Central memory CD8-positive, alpha-beta T cell (primary cell): Measurements from ENCODE around the gene MYBPC2.
A peak's percentile ranks its signal among the peaks of the same experiment; 100 is the strongest.

Source experiments
- ATAC-seq: fragments of 150-1000 bp; cut with Tn5 transposase; replicated peaks from 2 replicates; pipeline ENCODE4 v1.10.0; 2022; ENCODE audit warnings: mild to moderate bottlenecking, moderate FRiP score, moderate number of reproducible peaks; ENCODE audit not compliant: poor library complexity, severe bottlenecking; ENCODE audit errors: extremely low read depth
- DNase-seq, 2 donors: peaks; one replicate each; pipeline ENCODE4 v3.0.0; 2021; ENCODE audit warnings: low spot score in 2 of 2
- H3K27ac Mint-ChIP-seq: one replicate; pipeline ENCODE4 v1.8.0; 2022; ENCODE audit warnings: low read depth, mild to moderate bottlenecking, moderate library complexity, mixed read lengths
- H3K27me3 Mint-ChIP-seq: one replicate; pipeline ENCODE4 v1.8.0; 2022; ENCODE audit warnings: mixed read lengths
- H3K36me3 Mint-ChIP-seq: one replicate; pipeline ENCODE4 v1.8.0; 2022; ENCODE audit warnings: mild to moderate bottlenecking, moderate library complexity, mixed read lengths; ENCODE audit not compliant: insufficient read depth
- H3K4me1 Mint-ChIP-seq: one replicate; pipeline ENCODE4 v1.8.0; 2022; ENCODE audit warnings: mixed read lengths
- H3K4me3 Mint-ChIP-seq: one replicate; pipeline ENCODE4 v1.8.0; 2022; ENCODE audit warnings: mild to moderate bottlenecking, moderate library complexity, mixed read lengths
- H3K9me3 Mint-ChIP-seq: one replicate; pipeline ENCODE4 v1.8.0; 2022; ENCODE audit warnings: mixed read lengths

The MYBPC2 gene

GRCh38 chr19:50398675-50399367 lies 33.9 kb upstream of the MYBPC2 start:
- H3K27me3 Mint-ChIP-seq: no peaks in the 10 kb centered on the region
- no peak overlapping the region for H3K4me3 Mint-ChIP-seq
- H3K4me1 Mint-ChIP-seq: no peaks in the 10 kb centered on the region
- no peaks in the 10 kb centered on the region for H3K9me3 Mint-ChIP-seq
- DNase-seq (no peak), ATAC-seq (no peak)
- H3K27ac Mint-ChIP-seq: no peak overlapping the region
- H3K36me3 Mint-ChIP-seq: peaks cover 11% of the 10 kb centered on the region

- H3K4me1 Mint-ChIP-seq: no peaks in the 10 kb centered on the region
- no peaks in the 10 kb centered on the region for H3K27me3 Mint-ChIP-seq
- no peak overlapping the region for H3K27ac Mint-ChIP-seq
- H3K36me3 Mint-ChIP-seq: peaks cover 12% of the 10 kb centered on the region
- H3K9me3 Mint-ChIP-seq: no peaks in the 10 kb centered on the region
- DNase-seq (no peak), ATAC-seq (no peak)
- H3K4me3 Mint-ChIP-seq: no peak overlapping the region
These were observed 33.3 kb upstream of the MYBPC2 start for GRCh38 chr19:50399368-50399745.

- Mint-ChIP-seq H3K4me3 (no peak overlapping the region), H3K36me3 (peaks cover 13% of the 10 kb centered on the region), H3K27ac (no peak overlapping the region), H3K4me1 (no peaks in the 10 kb centered on the region), H3K27me3 (no peaks in the 10 kb centered on the region), H3K9me3 (no peaks in the 10 kb centered on the region)
- DNase-seq: no peak
- no peak for ATAC-seq
These were observed 30.9 kb upstream of the MYBPC2 start for GRCh38 chr19:50401605-50402450.

GRCh38 chr19:50402544-50403301 lies 30.0 kb upstream of the MYBPC2 start:
- ATAC-seq (no peak), DNase-seq (no peak)
- H3K4me1 Mint-ChIP-seq: no peaks in the 10 kb centered on the region
- H3K9me3 Mint-ChIP-seq: no peaks in the 10 kb centered on the region
- no peak overlapping the region for H3K27ac Mint-ChIP-seq
- H3K36me3 Mint-ChIP-seq: peaks cover 13% of the 10 kb centered on the region
- H3K4me3 Mint-ChIP-seq: no peak overlapping the region
- H3K27me3 Mint-ChIP-seq: no peaks in the 10 kb centered on the region

GRCh38 chr19:50406156-50406820 lies 26.4 kb upstream of the MYBPC2 start:
- Mint-ChIP-seq H3K4me3 (no peak overlapping the region), H3K27ac (no peak overlapping the region), H3K27me3 (no peaks in the 10 kb centered on the region), H3K36me3 (peaks cover 8% of the 10 kb centered on the region), H3K4me1 (no peaks in the 10 kb centered on the region), H3K9me3 (no peaks in the 10 kb centered on the region)
- DNase-seq (no peak), ATAC-seq (no peak)

- ATAC-seq (no peak), DNase-seq (no peak)
- Mint-ChIP-seq H3K27me3 (no peaks in the 10 kb centered on the region), H3K4me3 (no peak overlapping the region), H3K36me3 (peaks cover 9% of the 10 kb centered on the region), H3K27ac (no peak overlapping the region), H3K9me3 (no peaks in the 10 kb centered on the region), H3K4me1 (no peaks in the 10 kb centered on the region)
These were observed 25.9 kb upstream of the MYBPC2 start for GRCh38 chr19:50406829-50407228.

- no peaks in the 10 kb centered on the region for H3K27me3 Mint-ChIP-seq
- no peak for DNase-seq
- H3K9me3 Mint-ChIP-seq: no peaks in the 10 kb centered on the region
- H3K36me3 Mint-ChIP-seq: peaks cover 5% of the 10 kb centered on the region
- H3K4me3 Mint-ChIP-seq: no peak overlapping the region
- H3K4me1 Mint-ChIP-seq: no peaks in the 10 kb centered on the region
- no peak overlapping the region for H3K27ac Mint-ChIP-seq
- no peak for ATAC-seq
These were observed 23.3 kb upstream of the MYBPC2 start for GRCh38 chr19:50409347-50409746.

- DNase-seq: no peak
- Mint-ChIP-seq H3K36me3 (peaks cover 5% of the 10 kb centered on the region), H3K4me1 (no peaks in the 10 kb centered on the region), H3K27ac (no peak overlapping the region), H3K9me3 (no peaks in the 10 kb centered on the region), H3K27me3 (no peaks in the 10 kb centered on the region), H3K4me3 (no peak overlapping the region)
- no peak for ATAC-seq
These were observed 22.6 kb upstream of the MYBPC2 start for GRCh38 chr19:50410109-50410508.

GRCh38 chr19:50412419-50412818 lies 20.3 kb upstream of the MYBPC2 start:
- Mint-ChIP-seq H3K36me3 (peaks cover 2% of the 10 kb centered on the region), H3K9me3 (no peaks in the 10 kb centered on the region), H3K27ac (no peak overlapping the region), H3K4me1 (no peaks in the 10 kb centered on the region), H3K27me3 (no peaks in the 10 kb centered on the region), H3K4me3 (no peak overlapping the region)
- DNase-seq (no peak), ATAC-seq (no peak)

- Mint-ChIP-seq H3K27ac (no peak overlapping the region), H3K4me1 (no peaks in the 10 kb centered on the region)
These were observed 19.6 kb upstream of the MYBPC2 start for GRCh38 chr19:50413096-50413495.

GRCh38 chr19:50413531-50413930 lies 19.2 kb upstream of the MYBPC2 start:
- peaks cover under 1% of the 10 kb centered on the region for H3K27me3 Mint-ChIP-seq
- ATAC-seq (no peak), DNase-seq (no peak)
- no peaks in the 10 kb centered on the region for H3K9me3 Mint-ChIP-seq
- no peak overlapping the region for H3K4me3 Mint-ChIP-seq
- H3K27ac Mint-ChIP-seq: no peak overlapping the region
- peaks cover 2% of the 10 kb centered on the region for H3K36me3 Mint-ChIP-seq
- no peaks in the 10 kb centered on the region for H3K4me1 Mint-ChIP-seq

More at GRCh38 chr19:50413096-50413495, 19.6 kb upstream of the MYBPC2 start:
- DNase-seq: no peak
- H3K27me3 Mint-ChIP-seq: no peaks in the 10 kb centered on the region
- peaks cover 2% of the 10 kb centered on the region for H3K36me3 Mint-ChIP-seq
- no peak overlapping the region for H3K4me3 Mint-ChIP-seq
- no peak for ATAC-seq
- H3K9me3 Mint-ChIP-seq: no peaks in the 10 kb centered on the region

GRCh38 chr19:50414864-50415660 lies 17.6 kb upstream of the MYBPC2 start:
- H3K27ac Mint-ChIP-seq: no peak overlapping the region

More at GRCh38 chr19:50414864-50415660, 17.6 kb upstream of the MYBPC2 start:
- H3K4me3 Mint-ChIP-seq: no peak overlapping the region
- H3K9me3 Mint-ChIP-seq: no peaks in the 10 kb centered on the region
- peaks cover 2% of the 10 kb centered on the region for H3K36me3 Mint-ChIP-seq
- ATAC-seq (peak; percentile 61), DNase-seq (peak; percentile 56 to 71)
- peaks cover 16% of the 10 kb centered on the region for H3K27me3 Mint-ChIP-seq
- peaks cover 10% of the 10 kb centered on the region for H3K4me1 Mint-ChIP-seq
